ENCODE results near the gene CCL24. TPM values are rescaled to one million over a fixed set of nuclear protein-coding genes. Genes with fewer than 3 reads are reported as not detected.

The CCL24 gene
- total and polyA plus RNA-seq, 2 donors (not counting 3 experiments of a cell fraction or from before 2014, with no cell fraction given): not detected

- Histone ChIP-seq H4K20me1 (replicated peaks; ENCODE audit: control insufficient read depth, extremely low read depth, insufficient read depth, low read length) (no peaks in the 10 kb centered on the region), H2AFZ (ENCODE audit: low read depth, low read length) (no peak overlapping the region), H3K4me1 (ENCODE audit: control insufficient read depth, extremely low read depth, insufficient read depth, low read length) (no peaks in the 10 kb centered on the region), H3K27ac (ENCODE audit: insufficient read depth, low read depth, low read length) (no peak overlapping the region), H3K4me3 (replicated peaks in 1 of 3; ENCODE audit: insufficient read depth in 1 of 3, low read depth in 1 of 3, low read length in 3 of 3) (no peak overlapping the region), H3K9me3 (replicated peaks; ENCODE audit: control insufficient read depth, insufficient read depth, low read length) (no peaks in the 10 kb centered on the region), H3K4me2 (ENCODE audit: insufficient read depth, low read length) (no peak overlapping the region), H3K27me3 (ENCODE audit: control insufficient read depth in 2 of 2, insufficient read depth in 2 of 2, low read length in 2 of 2) (peaks cover 2 to 4% of the 10 kb centered on the region in 2 experiments), H3K9me1 (replicated peaks; ENCODE audit: control insufficient read depth, extremely low read depth, insufficient read depth, low read length) (no peaks in the 10 kb centered on the region), H3K36me3 (ENCODE audit: control insufficient read depth in 2 of 2, extremely low read depth in 1 of 2, insufficient read depth in 2 of 2, low read length in 2 of 2) (no peaks in the 10 kb centered on the region), H3K79me2 (ENCODE audit: control insufficient read depth, insufficient read depth, low read length) (no peaks in the 10 kb centered on the region), H3K9ac (replicated peaks; ENCODE audit: extremely low read depth, insufficient read depth, low read length) (no peak overlapping the region)
- FAIRE-seq (no peak), DNase-seq (ENCODE audit: low read depth, low spot score) (no peak)
- dilution Hi-C loops (cut with MboI; ENCODE audit: extremely low pct_ligation_motif_present, low sequenced_read_pairs): no loop called here
- CTCF ChIA-PET: no interaction called here
- POLR2A ChIA-PET: no interaction called here
- no TSS peak for BruUV-seq (replicated peaks)
- TF ChIP-seq CTCF (IDR thresholded peaks at IDR 0.05; ENCODE audit: extremely low read depth in 1 of 2, insufficient read depth in 1 of 2, low read depth in 1 of 2, low read length in 2 of 2) (no peak), EZH2 (IDR thresholded peaks at IDR 0.05; ENCODE audit: borderline replicate concordance, low read depth, low read length, severe bottlenecking) (no peak), MAX (IDR thresholded peaks at IDR 0.05; ENCODE audit: insufficient read depth, insufficient read length) (no peak), JUN (IDR thresholded peaks at IDR 0.05; ENCODE audit: borderline replicate concordance, insufficient read depth, insufficient read length, low read depth) (no peak), FOS (IDR thresholded peaks at IDR 0.05; ENCODE audit: borderline replicate concordance, insufficient read depth, low read length) (no peak), GATA2 (IDR thresholded peaks at IDR 0.05; ENCODE audit: insufficient read depth, insufficient read length, low read depth, low read length) (no peak), POLR2A (IDR thresholded peaks at IDR 0.05; ENCODE audit: low read depth, low read length) (no peak), POLR2AphosphoS5 (IDR thresholded peaks at IDR 0.05; ENCODE audit: insufficient read depth, low read depth, low read length) (no peak), MYC (IDR thresholded peaks at IDR 0.05; ENCODE audit: low read depth, low read length) (no peak)
- intact Hi-C loops (cut with micrococcal nuclease): no loop called here
Observed at GRCh38 chr7:75795831-75796285, 17.7 kb downstream of the CCL24 start.

Measured in endothelial cell of umbilical vein (primary cell).